ENCODE results near the gene CAMTA1.

The CAMTA1 gene

GRCh38 chr1:7373251-7373650 is 588.0 kb downstream of the CAMTA1 start:
- no peak for DNase-seq
- Histone ChIP-seq H2AFZ (ENCODE audit: low read length) (no peak overlapping the region), H3K9me2 (replicated peaks; ENCODE audit: insufficient read depth, low read length) (no peaks in the 10 kb centered on the region), H3K4me3 (ENCODE audit: low read length) (no peak overlapping the region), H3K79me2 (ENCODE audit: low read length) (no peaks in the 10 kb centered on the region), H3K9me3 (replicated peaks; ENCODE audit: insufficient read depth, low read length) (no peaks in the 10 kb centered on the region), H3F3A (ENCODE audit: insufficient read depth, low read length) (no peaks in the 10 kb centered on the region), H3K4me1 (ENCODE audit: low read length) (no peaks in the 10 kb centered on the region), H4K20me1 (ENCODE audit: insufficient read depth, low read length) (no peaks in the 10 kb centered on the region), H3K36me3 (replicated peaks; ENCODE audit: insufficient read depth, low read length) (no peaks in the 10 kb centered on the region), H3K27me3 (replicated peaks; ENCODE audit: insufficient read depth, low read length) (peaks cover 94% of the 10 kb centered on the region), H3K9ac (ENCODE audit: low read length) (no peak overlapping the region), H3K27ac (ENCODE audit: low read length) (no peak overlapping the region), H3K4me2 (ENCODE audit: low read depth, low read length) (no peak overlapping the region)
- no peak for TF ChIP-seq EZH2phosphoT487 (IDR thresholded peaks at IDR 0.05; ENCODE audit: low read length)
- TF ChIP-seq EZH2 (optimal IDR thresholded peaks at IDR 0.05; ENCODE audit: low read depth, low read length) = no peak
- no peak for TF ChIP-seq CTCF (IDR thresholded peaks at IDR 0.05; ENCODE audit: low read length)

GRCh38 chr1:7373876-7374562 is 588.8 kb downstream of the CAMTA1 start:
- H3K79me2 ChIP-seq (ENCODE audit: low read length) = no peaks in the 10 kb centered on the region
- H3K9me2 ChIP-seq (replicated peaks; ENCODE audit: insufficient read depth, low read length) = no peaks in the 10 kb centered on the region
- TF ChIP-seq CTCF (IDR thresholded peaks at IDR 0.05; ENCODE audit: low read length) = no peak
- no peak for TF ChIP-seq EZH2phosphoT487 (IDR thresholded peaks at IDR 0.05; ENCODE audit: low read length)
- TF ChIP-seq EZH2 (optimal IDR thresholded peaks at IDR 0.05; ENCODE audit: low read depth, low read length) = no peak

GRCh38 chr1:7374563-7375160 is 589.4 kb downstream of the CAMTA1 start:
- H3K27me3 ChIP-seq (replicated peaks; ENCODE audit: insufficient read depth, low read length) = peaks cover 95% of the 10 kb centered on the region
- no peaks in the 10 kb centered on the region for H3K9me3 ChIP-seq (replicated peaks; ENCODE audit: insufficient read depth, low read length)
- no peak overlapping the region for H3K9ac ChIP-seq (ENCODE audit: low read length)
- no peak overlapping the region for H3K4me3 ChIP-seq (ENCODE audit: low read length)
- no peaks in the 10 kb centered on the region for H3K9me2 ChIP-seq (replicated peaks; ENCODE audit: insufficient read depth, low read length)
- H4K20me1 ChIP-seq (ENCODE audit: insufficient read depth, low read length) = no peaks in the 10 kb centered on the region
- H3K36me3 ChIP-seq (replicated peaks; ENCODE audit: insufficient read depth, low read length) = no peaks in the 10 kb centered on the region
- H3K79me2 ChIP-seq (ENCODE audit: low read length) = no peaks in the 10 kb centered on the region
- no peak overlapping the region for H3K4me2 ChIP-seq (ENCODE audit: low read depth, low read length)
- no peaks in the 10 kb centered on the region for H3F3A ChIP-seq (ENCODE audit: insufficient read depth, low read length)
- no peak for TF ChIP-seq EZH2phosphoT487 (IDR thresholded peaks at IDR 0.05; ENCODE audit: low read length)
- no peak for TF ChIP-seq CTCF (IDR thresholded peaks at IDR 0.05; ENCODE audit: low read length)
- TF ChIP-seq EZH2 (optimal IDR thresholded peaks at IDR 0.05; ENCODE audit: low read depth, low read length) = no peak
- H3K4me1 ChIP-seq (ENCODE audit: low read length) = no peaks in the 10 kb centered on the region
- no peak overlapping the region for H3K27ac ChIP-seq (ENCODE audit: low read length)
- no peak overlapping the region for H2AFZ ChIP-seq (ENCODE audit: low read length)
- DNase-seq = no peak

More at GRCh38 chr1:7373876-7374562, 588.8 kb downstream of the CAMTA1 start:
- Histone ChIP-seq H4K20me1 (ENCODE audit: insufficient read depth, low read length) (no peaks in the 10 kb centered on the region), H3K4me1 (ENCODE audit: low read length) (no peaks in the 10 kb centered on the region), H3K27ac (ENCODE audit: low read length) (no peak overlapping the region), H3K4me2 (ENCODE audit: low read depth, low read length) (no peak overlapping the region), H2AFZ (ENCODE audit: low read length) (no peak overlapping the region), H3K9me3 (replicated peaks; ENCODE audit: insufficient read depth, low read length) (no peaks in the 10 kb centered on the region), H3K36me3 (replicated peaks; ENCODE audit: insufficient read depth, low read length) (no peaks in the 10 kb centered on the region), H3F3A (ENCODE audit: insufficient read depth, low read length) (no peaks in the 10 kb centered on the region), H3K4me3 (ENCODE audit: low read length) (no peak overlapping the region), H3K27me3 (replicated peaks; ENCODE audit: insufficient read depth, low read length) (peaks cover 95% of the 10 kb centered on the region), H3K9ac (ENCODE audit: low read length) (no peak overlapping the region)
- no peak for DNase-seq
